Activated B cell treated with CpG ODN at 0.5 μM for 24 hours (primary cell): Measurements from ENCODE around the gene ZNF362. TPM values are rescaled to one million over a fixed set of nuclear protein-coding genes. Genes with fewer than 3 reads are reported as not detected.
A peak's percentile ranks its signal among the peaks of the same experiment; 100 is the strongest.

ENCODE experiments used
- ATAC-seq: fragments of 200-7000 bp; cut with Tn5 transposase; one replicate; pipeline ENCODE4 v1.10.0; 2021; ENCODE audit warnings: low read depth, mild to moderate bottlenecking, moderate library complexity
- CTCF ChIA-PET: fragments of 350-600 bp; sonication (Branson Sonifier 250); formaldehyde crosslinking; loops from one replicate; lab custom pipeline; 2021; ENCODE audit warnings: antibody characterized with exemption; lab: Charles Lee
- POLR2A ChIA-PET: fragments of 350-600 bp; sonication (Branson Sonifier 250); formaldehyde crosslinking; loops from one replicate; lab custom pipeline; 2021; ENCODE audit warnings: antibody characterized with exemption; lab: Charles Lee
- DNase-seq: peaks from one replicate; pipeline ENCODE4 v3.0.0; 2022
- H3K27ac Mint-ChIP-seq: one replicate; pipeline ENCODE4 v1.8.0; 2020; ENCODE audit warnings: mixed read lengths
- H3K27me3 Mint-ChIP-seq: one replicate; pipeline ENCODE4 v1.8.0; 2021; ENCODE audit warnings: mixed read lengths
- H3K36me3 Mint-ChIP-seq: one replicate; pipeline ENCODE4 v1.8.0; 2021; ENCODE audit warnings: low read depth, mixed read lengths
- H3K4me1 Mint-ChIP-seq: one replicate; pipeline ENCODE4 v1.8.0; 2021; ENCODE audit warnings: mixed read lengths
- H3K4me3 Mint-ChIP-seq: one replicate; pipeline ENCODE4 v1.8.0; 2020; ENCODE audit warnings: mild to moderate bottlenecking, mixed read lengths
- H3K9me3 Mint-ChIP-seq: one replicate; pipeline ENCODE4 v1.8.0; 2020; ENCODE audit warnings: mixed read lengths
- CTCF ChIP-seq: fragments of 200-600 bp; IDR thresholded peaks from one replicate; pipeline ENCODE4 v1.8.0; 2022; ENCODE audit warnings: antibody characterized with exemption, mild to moderate bottlenecking
- intact Hi-C: fragments of 100-400 bp; cut with micrococcal nuclease; formaldehyde crosslinking; loops from one replicate; pipeline ENCODE4 v1.15.1; 2024
- total RNA-seq: library from RNA; stranded (reverse); gene quantifications from 2 replicates; pipeline ENCODE4 v1.2.3, GENCODE V29; 2022

The ZNF362 gene
- total RNA-seq, 1 donor from 2014 or later: 17.7 TPM

- H3K36me3 Mint-ChIP-seq: peaks cover 15% of the 10 kb centered on the region
- TF ChIP-seq CTCF: no peak
- peaks cover 52% of the 10 kb centered on the region for H3K4me1 Mint-ChIP-seq
- ATAC-seq (no peak), DNase-seq (no peak)
- no peak overlapping the region for H3K27ac Mint-ChIP-seq
- ChIA-PET POLR2A (no interaction called here), CTCF (no interaction called here)
- intact Hi-C loops: loop anchor here (5.0 kb wide), 3 partner anchors 89 to 1846 kb away; partner anchors contain the start of genes SFPQ, ZNF362 and ZSCAN20
- H3K4me3 Mint-ChIP-seq: no peak overlapping the region
- H3K9me3 Mint-ChIP-seq: no peaks in the 10 kb centered on the region
- no peaks in the 10 kb centered on the region for H3K27me3 Mint-ChIP-seq
Measured at GRCh38 chr1:33346533-33346926, 90.2 kb downstream of the ZNF362 start.

GRCh38 chr1:33346927-33347649 lies 90.8 kb downstream of the ZNF362 start:
- peak overlapping the region; percentile 11 for H3K4me3 Mint-ChIP-seq
- ChIA-PET POLR2A (no interaction called here), CTCF (no interaction called here)
- peaks cover 49% of the 10 kb centered on the region for H3K4me1 Mint-ChIP-seq
- TF ChIP-seq CTCF: no peak
- ATAC-seq: no peak
- peaks cover 15% of the 10 kb centered on the region for H3K36me3 Mint-ChIP-seq
- no peak for DNase-seq
- no peaks in the 10 kb centered on the region for H3K27me3 Mint-ChIP-seq
- intact Hi-C loops: loop anchor here (5.0 kb wide), 3 partner anchors 90 to 1845 kb away; partner anchors contain the start of genes SFPQ, ZNF362 and ZSCAN20
- no peak overlapping the region for H3K27ac Mint-ChIP-seq
- no peaks in the 10 kb centered on the region for H3K9me3 Mint-ChIP-seq

- intact Hi-C loops: loop anchor here (5.0 kb wide), 3 partner anchors 90 to 1845 kb away; partner anchors contain the start of genes SFPQ, ZNF362 and ZSCAN20
- Mint-ChIP-seq H3K4me3 (peak overlapping the region; percentile 11), H3K4me1 (peaks cover 43% of the 10 kb centered on the region), H3K36me3 (peaks cover 13% of the 10 kb centered on the region), H3K9me3 (no peaks in the 10 kb centered on the region), H3K27me3 (no peaks in the 10 kb centered on the region), H3K27ac (no peak overlapping the region)
- DNase-seq (no peak), ATAC-seq (no peak)
- ChIA-PET CTCF (no interaction called here), POLR2A (no interaction called here)
- no peak for TF ChIP-seq CTCF
Measured at GRCh38 chr1:33347650-33347992, 91.3 kb downstream of the ZNF362 start.

- Mint-ChIP-seq H3K27me3 (no peaks in the 10 kb centered on the region), H3K9me3 (no peaks in the 10 kb centered on the region), H3K4me3 (peak overlapping the region; percentile 93), H3K4me1 (peaks cover 39% of the 10 kb centered on the region), H3K36me3 (peaks cover 12% of the 10 kb centered on the region), H3K27ac (peak overlapping the region; percentile 54)
- CTCF ChIA-PET: no interaction called here
- DNase-seq: no peak
- intact Hi-C loops: loop anchor here (5.0 kb wide), 3 partner anchors 91 to 1844 kb away; partner anchors contain the start of genes SFPQ, ZNF362 and ZSCAN20
- no peak for ATAC-seq
- POLR2A ChIA-PET: no interaction called here
- TF ChIP-seq CTCF: no peak
Measured at GRCh38 chr1:33348194-33348593, 91.9 kb downstream of the ZNF362 start.

- ChIA-PET CTCF (interaction anchor here (1.1 kb wide), 1 partner anchor 53 kb away, joined by 3 read pairs; no protein-coding TSS in a partner anchor), POLR2A (no interaction called here)
- peak overlapping the region; percentile 54 for H3K27ac Mint-ChIP-seq
- H3K9me3 Mint-ChIP-seq: no peaks in the 10 kb centered on the region
- no peak for TF ChIP-seq CTCF
- H3K4me3 Mint-ChIP-seq: peak overlapping the region; percentile 93
- DNase-seq: no peak
- intact Hi-C loops: loop anchor here (5.0 kb wide), 3 partner anchors 91 to 1844 kb away; partner anchors contain the start of genes SFPQ, ZNF362 and ZSCAN20
- H3K36me3 Mint-ChIP-seq: peaks cover 9% of the 10 kb centered on the region
- no peaks in the 10 kb centered on the region for H3K27me3 Mint-ChIP-seq
- ATAC-seq: no peak
- H3K4me1 Mint-ChIP-seq: peaks cover 39% of the 10 kb centered on the region
Measured at GRCh38 chr1:33348676-33349080, 92.4 kb downstream of the ZNF362 start.
